HG03039 (cell line): ENCODE results near the gene DDX46.
"Not testable (repeated sequence)": the region's sequence is repeated elsewhere in the genome, so short reads cannot be mapped to it uniquely, and the experiment has no call there.

Experiments
- ATAC-seq: cut with Tn5 transposase; IDR thresholded peaks from one replicate; pipeline ENCODE4 v1.9.1; 2021; ENCODE audit warnings: mild to moderate bottlenecking, moderate library complexity; ENCODE audit not compliant: unreplicated experiment

The DDX46 gene

GRCh38 chr5:134758504-134759341, at the start of gene DDX46:
DDX46 (plus strand) TSS chr5:134758779; CDS start chr5:134758939, 160 bp downstream.
- ATAC-seq = peak; percentile 96

- ATAC-seq = no peak
Observed at GRCh38 chr5:134714120-134714519, 44.5 kb upstream of the DDX46 start.

- no peak for ATAC-seq
Observed at GRCh38 chr5:134714541-134714940, 44.0 kb upstream of the DDX46 start.

GRCh38 chr5:134715466-134715865, 43.1 kb upstream of the DDX46 start:
- ATAC-seq = not testable (repeated sequence)

- ATAC-seq = no peak
Observed at GRCh38 chr5:134724872-134725271, 33.7 kb upstream of the DDX46 start.

GRCh38 chr5:134732819-134733218, 25.8 kb upstream of the DDX46 start:
- no peak for ATAC-seq

GRCh38 chr5:134735243-134735642, 23.3 kb upstream of the DDX46 start:
- ATAC-seq = no peak

- ATAC-seq = no peak
Observed at GRCh38 chr5:134736173-134736812, 22.3 kb upstream of the DDX46 start.

- peak; percentile 97 for ATAC-seq
Observed at GRCh38 chr5:134738133-134738962, 20.2 kb upstream of the DDX46 start, which contains the start of gene CAMLG. CAMLG (plus strand) TSS chr5:134738548; CDS start chr5:134738621, 73 bp downstream.

- no peak for ATAC-seq
Observed at GRCh38 chr5:134738963-134739661, 19.5 kb upstream of the DDX46 start.

- no peak for ATAC-seq
Observed at GRCh38 chr5:134741052-134741451, 17.5 kb upstream of the DDX46 start.

- no peak for ATAC-seq
Observed at GRCh38 chr5:134742134-134742533, 16.4 kb upstream of the DDX46 start.

GRCh38 chr5:134749415-134749814, 9.2 kb upstream of the DDX46 start:
- no peak for ATAC-seq

GRCh38 chr5:134758176-134758503, 439 bp upstream of the DDX46 start:
- peak; percentile 8 for ATAC-seq

- ATAC-seq = not testable (repeated sequence)
Observed at GRCh38 chr5:134767528-134768291, 9.1 kb downstream of the DDX46 start.

- ATAC-seq = no peak
Observed at GRCh38 chr5:134769206-134769605, 10.6 kb downstream of the DDX46 start.

GRCh38 chr5:134772461-134773125, 14.0 kb downstream of the DDX46 start:
- ATAC-seq = no peak

GRCh38 chr5:134777366-134777765, 18.8 kb downstream of the DDX46 start:
- ATAC-seq = no peak

GRCh38 chr5:134784241-134784920, 25.8 kb downstream of the DDX46 start:
- ATAC-seq = no peak
